Keratinocyte (primary cell): ENCODE data around the gene PLXNB3.

ENCODE experiments used
- CTCF ChIP-seq, 3 experiments: IDR thresholded peaks in 1 of 3; conservative IDR thresholded peaks in 1 of 3; optimal IDR thresholded peaks in 1 of 3; 2 replicates in 2 of 3; 3 replicates in 1 of 3; pipeline versions ENCODE3 to v1.5.1; 2011; ENCODE audit warnings: low read length in 3 of 3, mild to moderate bottlenecking in 3 of 3, moderate library complexity in 2 of 3, control low read depth in 1 of 3, inconsistent platforms in 1 of 3; ENCODE audit not compliant: insufficient read depth in 2 of 3; ENCODE audit errors: extremely low read depth in 1 of 3
- EZH2 ChIP-seq: IDR thresholded peaks from one replicate; pipeline ENCODE4 v1.6.1; 2012; ENCODE audit warnings: inconsistent platforms, mild to moderate bottlenecking, low read length, moderate library complexity

GRCh38 chrX:153766871-153767673 lies 3.0 kb downstream of the PLXNB3 start:
- TF ChIP-seq EZH2 (no peak), CTCF (optimal IDR thresholded peaks at IDR 0.05 in 1 of 3, IDR thresholded peaks at IDR 0.05 in 1 of 3, conservative IDR thresholded peaks at IDR 0.05 in 1 of 3; ENCODE audit: extremely low read depth in 1 of 3, insufficient read depth in 2 of 3, low read length in 3 of 3) (no peak)
